SK-N-SH treated with all-trans-retinoic acid at 6 μM for 48 hours (cell line): ENCODE results near the gene RIMS3.

Experiments used
- ATAC-seq: fragments of 200-7000 bp; cut with Tn5 transposase; 3 replicates; pipeline ENCODE4 v1.9.1; 2020; ENCODE audit warnings: mild to moderate bottlenecking, moderate library complexity
- ARNTL ChIP-seq: fragments of 450-650 bp; formaldehyde crosslinking; IDR thresholded peaks from 2 replicates; pipeline ENCODE4 v1.5.0; 2020; ENCODE audit warnings: low read depth, mild to moderate bottlenecking, moderate library complexity, borderline replicate concordance
- BACH2 ChIP-seq: fragments of 250-450 bp; sonication (Bioruptor Pico); IDR thresholded peaks from 2 replicates; pipeline ENCODE4 v1.9.0; 2021; ENCODE audit warnings: mild to moderate bottlenecking, borderline replicate concordance
- CREB5 ChIP-seq: fragments of 250-450 bp; sonication (Bioruptor Pico); IDR thresholded peaks from 2 replicates; pipeline ENCODE4 v1.5.1; 2020; ENCODE audit warnings: low read depth, mild to moderate bottlenecking, moderate library complexity
- CSDC2 ChIP-seq: fragments of 250-450 bp; sonication (Bioruptor Pico); IDR thresholded peaks from 2 replicates; pipeline ENCODE4 v1.5.0; 2020; ENCODE audit warnings: mild to moderate bottlenecking, moderate library complexity
- CSRNP3 ChIP-seq: fragments of 250-450 bp; sonication (Bioruptor Pico); IDR thresholded peaks from 2 replicates; pipeline ENCODE4 v1.5.1; 2021; ENCODE audit warnings: mild to moderate bottlenecking, moderate library complexity
- ESRRG ChIP-seq: fragments of 250-450 bp; sonication (Bioruptor Pico); IDR thresholded peaks from 2 replicates; pipeline ENCODE4 v1.6.1; 2021; ENCODE audit warnings: mild to moderate bottlenecking
- GLIS3 ChIP-seq: fragments of 250-450 bp; sonication (Bioruptor Pico); IDR thresholded peaks from 2 replicates; pipeline ENCODE4 v1.5.0; 2020; ENCODE audit warnings: mild to moderate bottlenecking, moderate library complexity
- ISL1 ChIP-seq: fragments of 250-450 bp; sonication (Bioruptor Pico); IDR thresholded peaks from 2 replicates; pipeline ENCODE4 v2.1.2; 2022; ENCODE audit warnings: mild to moderate bottlenecking, moderate library complexity
- OSR1 ChIP-seq: fragments of 250-450 bp; sonication (Bioruptor Pico); IDR thresholded peaks from 2 replicates; pipeline ENCODE4 v1.8.0; 2022; ENCODE audit warnings: moderate library complexity, mild to moderate bottlenecking, inconsistent platforms
- RARB ChIP-seq: fragments of 250-450 bp; sonication (Bioruptor Pico); IDR thresholded peaks from 2 replicates; pipeline ENCODE4 v1.8.0; 2021; ENCODE audit warnings: mild to moderate bottlenecking, moderate library complexity
- SNAI2 ChIP-seq: fragments of 250-450 bp; sonication (Bioruptor Pico); IDR thresholded peaks from 2 replicates; pipeline ENCODE4 v1.5.0; 2020; ENCODE audit warnings: mild to moderate bottlenecking, moderate library complexity
- TCF4 ChIP-seq: fragments of 250-450 bp; sonication (Bioruptor Pico); IDR thresholded peaks from 2 replicates; pipeline ENCODE4 v1.8.0; 2021; ENCODE audit warnings: mild to moderate bottlenecking, moderate library complexity, borderline replicate concordance
- TOX ChIP-seq: fragments of 250-450 bp; sonication (Bioruptor Pico); IDR thresholded peaks from 2 replicates; pipeline ENCODE4 v1.8.0; 2021; ENCODE audit warnings: mild to moderate bottlenecking, moderate library complexity, borderline replicate concordance
- ZC3H10 ChIP-seq: fragments of 250-450 bp; sonication (Bioruptor Pico); IDR thresholded peaks from 2 replicates; pipeline ENCODE4 v1.5.1; 2021; ENCODE audit warnings: mild to moderate bottlenecking, moderate library complexity
- ZFP3 ChIP-seq: fragments of 250-450 bp; sonication (Bioruptor Pico); IDR thresholded peaks from 2 replicates; pipeline ENCODE4 v1.5.0; 2020; ENCODE audit warnings: mild to moderate bottlenecking, moderate library complexity
- ZFP30 ChIP-seq: fragments of 450-650 bp; formaldehyde crosslinking; IDR thresholded peaks from 2 replicates; pipeline ENCODE4 v1.5.0; 2022; ENCODE audit warnings: mild to moderate bottlenecking, moderate library complexity
- ZNF565 ChIP-seq: fragments of 450-650 bp; formaldehyde crosslinking; conservative IDR thresholded peaks from 2 replicates; pipeline ENCODE4 v1.5.0; 2020; ENCODE audit warnings: low read depth, mild to moderate bottlenecking, moderate library complexity
- ZNF70 ChIP-seq: fragments of 450-650 bp; formaldehyde crosslinking; IDR thresholded peaks from 2 replicates; pipeline ENCODE4 v1.5.0; 2020; ENCODE audit warnings: mild to moderate bottlenecking, moderate library complexity
- ZNF8 ChIP-seq: fragments of 450-650 bp; formaldehyde crosslinking; IDR thresholded peaks from 2 replicates; pipeline ENCODE4 v1.5.0; 2020; ENCODE audit warnings: mild to moderate bottlenecking, moderate library complexity
- TF ChIP-seq, protein P1 (sequence below): fragments of 250-450 bp; sonication (Bioruptor Pico); IDR thresholded peaks from 2 replicates; pipeline ENCODE4 v1.8.0; 2020; ENCODE audit warnings: mild to moderate bottlenecking, moderate library complexity, borderline replicate concordance
- TF ChIP-seq, protein P2 (sequence below): fragments of 250-450 bp; sonication (Bioruptor Pico); IDR thresholded peaks from 2 replicates; pipeline ENCODE4 v1.8.0; 2021; ENCODE audit warnings: low read depth, mild to moderate bottlenecking, moderate library complexity, borderline replicate concordance
- TF ChIP-seq, protein P3 (sequence below): fragments of 250-450 bp; sonication (Bioruptor Pico); IDR thresholded peaks from 2 replicates; pipeline ENCODE4 v1.5.0; 2020; ENCODE audit warnings: mild to moderate bottlenecking, moderate library complexity

The RIMS3 gene

DNA sequence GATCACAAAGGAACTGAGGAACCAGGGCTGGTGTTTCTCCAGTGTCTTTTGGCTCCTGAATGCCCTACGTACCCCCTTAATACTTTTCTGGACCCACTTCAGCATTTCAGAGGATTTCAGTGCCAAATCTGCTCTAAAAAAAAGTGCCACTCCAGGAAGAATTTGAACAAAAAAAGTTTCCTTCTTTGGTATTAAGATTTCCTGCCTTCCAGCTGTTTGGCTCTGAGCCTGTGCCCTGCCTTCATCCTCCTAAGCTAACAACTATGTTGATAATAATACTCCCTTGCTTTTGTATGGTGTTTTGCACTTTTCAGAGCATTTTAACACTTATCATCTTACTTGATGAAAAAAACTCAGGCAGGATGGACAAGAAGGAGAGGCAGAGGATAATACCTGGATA lies 11.0 kb upstream of the RIMS3 start (continued):
- TF ChIP-seq TCF4 (CRISPR knock-in tag), result no peak
- no peak for TF ChIP-seq ZFP3 (CRISPR knock-in tag)
- no peak for TF ChIP-seq ESRRG (CRISPR knock-in tag)
- no peak for TF ChIP-seq ISL1
- TF ChIP-seq GLIS3 (CRISPR knock-in tag), result no peak
- TF ChIP-seq, all 23 proteins: peak for 0

DNA sequence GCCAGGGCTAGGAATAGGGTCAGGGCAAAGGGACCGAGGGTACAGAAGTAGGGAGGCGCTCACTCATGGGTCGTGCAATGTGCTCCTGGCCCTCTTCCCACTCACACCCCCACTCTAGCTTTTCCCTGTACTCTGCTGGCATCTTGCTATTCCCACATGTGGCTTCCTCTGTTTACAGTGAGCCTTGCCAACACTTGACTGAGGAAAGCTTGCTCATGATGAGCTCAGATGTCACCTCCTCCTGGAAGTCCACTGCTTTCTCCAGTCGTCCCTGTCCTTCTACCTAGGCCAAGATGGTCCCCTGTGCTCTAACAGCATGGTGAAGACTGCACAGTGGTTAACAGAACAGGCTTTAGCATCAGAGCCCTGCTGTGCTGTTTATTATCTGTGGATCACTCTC lies 8.0 kb upstream of the RIMS3 start:
- TF ChIP-seq RARB (CRISPR knock-in tag), result no peak
- no peak for TF ChIP-seq ZC3H10 (CRISPR knock-in tag)
- no peak for TF ChIP-seq ZNF70
- TF ChIP-seq BACH2, result no peak
- TF ChIP-seq ZFP3 (CRISPR knock-in tag), result no peak
- TF ChIP-seq GLIS3 (CRISPR knock-in tag), result no peak
- TF ChIP-seq ISL1, result no peak
- TF ChIP-seq, protein P1, sequence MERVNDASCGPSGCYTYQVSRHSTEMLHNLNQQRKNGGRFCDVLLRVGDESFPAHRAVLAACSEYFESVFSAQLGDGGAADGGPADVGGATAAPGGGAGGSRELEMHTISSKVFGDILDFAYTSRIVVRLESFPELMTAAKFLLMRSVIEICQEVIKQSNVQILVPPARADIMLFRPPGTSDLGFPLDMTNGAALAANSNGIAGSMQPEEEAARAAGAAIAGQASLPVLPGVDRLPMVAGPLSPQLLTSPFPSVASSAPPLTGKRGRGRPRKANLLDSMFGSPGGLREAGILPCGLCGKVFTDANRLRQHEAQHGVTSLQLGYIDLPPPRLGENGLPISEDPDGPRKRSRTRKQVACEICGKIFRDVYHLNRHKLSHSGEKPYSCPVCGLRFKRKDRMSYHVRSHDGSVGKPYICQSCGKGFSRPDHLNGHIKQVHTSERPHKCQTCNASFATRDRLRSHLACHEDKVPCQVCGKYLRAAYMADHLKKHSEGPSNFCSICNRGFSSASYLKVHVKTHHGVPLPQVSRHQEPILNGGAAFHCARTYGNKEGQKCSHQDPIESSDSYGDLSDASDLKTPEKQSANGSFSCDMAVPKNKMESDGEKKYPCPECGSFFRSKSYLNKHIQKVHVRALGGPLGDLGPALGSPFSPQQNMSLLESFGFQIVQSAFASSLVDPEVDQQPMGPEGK (CRISPR knock-in tag), result no peak
- no peak for TF ChIP-seq ESRRG (CRISPR knock-in tag)
- TF ChIP-seq TOX, result no peak
- TF ChIP-seq ZFP30 (CRISPR knock-in tag), result no peak
- TF ChIP-seq CSDC2, result no peak
- TF ChIP-seq CREB5 (CRISPR knock-in tag), result no peak
- TF ChIP-seq OSR1 (CRISPR knock-in tag), result no peak
- TF ChIP-seq, all 23 proteins: peak for 0

DNA sequence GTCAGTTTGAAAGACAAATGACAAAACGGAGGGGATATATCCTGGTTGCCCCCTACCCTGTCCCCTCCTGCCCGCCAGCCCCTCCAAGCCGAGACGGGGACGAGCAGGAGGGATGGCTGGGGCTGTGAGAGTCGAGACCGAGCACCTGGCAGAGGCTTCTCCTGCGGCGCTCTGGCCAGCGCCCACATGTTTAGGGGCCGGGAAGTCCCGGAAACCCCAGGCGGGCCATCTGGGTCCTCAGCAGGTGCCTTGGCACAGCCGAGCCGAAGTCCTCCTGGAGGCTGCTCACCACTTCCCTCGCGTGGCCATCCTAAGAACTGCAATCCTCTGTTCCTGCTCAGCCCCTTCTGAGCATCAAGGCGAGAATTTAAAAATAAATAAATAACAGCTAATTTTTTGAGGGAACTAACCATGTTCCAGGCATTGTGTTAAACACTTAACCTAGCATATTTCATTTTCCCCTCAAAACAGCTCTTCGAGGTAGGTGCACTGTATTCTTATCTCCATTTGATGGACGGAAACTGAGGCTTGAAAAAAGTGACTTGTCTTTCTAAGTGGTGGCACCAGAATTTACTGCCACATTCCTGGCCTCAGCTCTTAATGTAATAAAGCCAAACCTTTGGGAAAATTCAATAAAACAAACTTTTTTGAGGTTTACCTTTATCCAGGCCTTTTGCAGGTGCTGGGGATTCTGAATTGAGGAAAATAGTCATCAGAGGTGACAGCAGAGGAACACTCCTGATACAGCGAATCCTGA lies 3.5 kb upstream of the RIMS3 start:
- peak; percentile 72 for ATAC-seq
- peak; percentile 47; the same call in 1 of the 2 replicates for TF ChIP-seq TCF4 (CRISPR knock-in tag)
- TF ChIP-seq ZNF70, result no peak
- peak; percentile 86; the same call in 1 of the 2 replicates for TF ChIP-seq SNAI2

More for the DNA sequence above, 8.0 kb upstream of the RIMS3 start:
- ATAC-seq, result no peak

DNA sequence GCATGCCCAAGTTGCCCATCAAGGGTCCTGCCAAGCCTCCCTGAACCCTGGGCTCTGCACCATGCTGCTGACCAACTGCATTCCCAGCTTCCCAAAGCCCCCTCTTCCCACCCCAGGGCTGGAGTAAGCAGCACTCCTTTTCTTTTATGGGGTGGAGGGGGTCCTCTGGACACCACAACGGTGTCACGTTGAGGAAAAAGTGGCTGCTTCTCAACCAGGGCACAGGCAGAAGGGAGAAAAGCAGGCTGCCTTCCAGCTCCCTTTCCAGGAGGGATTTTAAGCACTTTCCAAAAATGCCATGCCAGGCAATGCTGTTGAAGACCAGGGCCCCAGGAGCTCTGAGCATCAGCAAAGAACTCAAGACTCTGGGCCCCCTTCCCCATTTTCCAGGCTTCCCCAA lies 691 bp downstream of the RIMS3 start:
- no peak for ATAC-seq
- TF ChIP-seq CSRNP3 (no peak), OSR1 (CRISPR knock-in tag) (no peak), CREB5 (CRISPR knock-in tag) (no peak), ESRRG (CRISPR knock-in tag) (no peak), RARB (CRISPR knock-in tag) (no peak), ZNF70 (no peak), GLIS3 (CRISPR knock-in tag) (no peak), CSDC2 (no peak), ZNF8 (no peak), ZNF565 (CRISPR knock-in tag) (no peak), ZFP30 (CRISPR knock-in tag) (no peak), ZC3H10 (CRISPR knock-in tag) (no peak), SNAI2 (no peak), ARNTL (no peak)
- TF ChIP-seq, protein P1 (CRISPR knock-in tag), result no peak
- TF ChIP-seq, protein P2, sequence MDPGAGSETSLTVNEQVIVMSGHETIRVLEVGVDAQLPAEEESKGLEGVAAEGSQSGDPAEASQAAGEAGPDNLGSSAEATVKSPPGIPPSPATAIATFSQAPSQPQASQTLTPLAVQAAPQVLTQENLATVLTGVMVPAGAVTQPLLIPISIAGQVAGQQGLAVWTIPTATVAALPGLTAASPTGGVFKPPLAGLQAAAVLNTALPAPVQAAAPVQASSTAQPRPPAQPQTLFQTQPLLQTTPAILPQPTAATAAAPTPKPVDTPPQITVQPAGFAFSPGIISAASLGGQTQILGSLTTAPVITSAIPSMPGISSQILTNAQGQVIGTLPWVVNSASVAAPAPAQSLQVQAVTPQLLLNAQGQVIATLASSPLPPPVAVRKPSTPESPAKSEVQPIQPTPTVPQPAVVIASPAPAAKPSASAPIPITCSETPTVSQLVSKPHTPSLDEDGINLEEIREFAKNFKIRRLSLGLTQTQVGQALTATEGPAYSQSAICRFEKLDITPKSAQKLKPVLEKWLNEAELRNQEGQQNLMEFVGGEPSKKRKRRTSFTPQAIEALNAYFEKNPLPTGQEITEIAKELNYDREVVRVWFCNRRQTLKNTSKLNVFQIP (CRISPR knock-in tag), result no peak
- TF ChIP-seq, protein P3, sequence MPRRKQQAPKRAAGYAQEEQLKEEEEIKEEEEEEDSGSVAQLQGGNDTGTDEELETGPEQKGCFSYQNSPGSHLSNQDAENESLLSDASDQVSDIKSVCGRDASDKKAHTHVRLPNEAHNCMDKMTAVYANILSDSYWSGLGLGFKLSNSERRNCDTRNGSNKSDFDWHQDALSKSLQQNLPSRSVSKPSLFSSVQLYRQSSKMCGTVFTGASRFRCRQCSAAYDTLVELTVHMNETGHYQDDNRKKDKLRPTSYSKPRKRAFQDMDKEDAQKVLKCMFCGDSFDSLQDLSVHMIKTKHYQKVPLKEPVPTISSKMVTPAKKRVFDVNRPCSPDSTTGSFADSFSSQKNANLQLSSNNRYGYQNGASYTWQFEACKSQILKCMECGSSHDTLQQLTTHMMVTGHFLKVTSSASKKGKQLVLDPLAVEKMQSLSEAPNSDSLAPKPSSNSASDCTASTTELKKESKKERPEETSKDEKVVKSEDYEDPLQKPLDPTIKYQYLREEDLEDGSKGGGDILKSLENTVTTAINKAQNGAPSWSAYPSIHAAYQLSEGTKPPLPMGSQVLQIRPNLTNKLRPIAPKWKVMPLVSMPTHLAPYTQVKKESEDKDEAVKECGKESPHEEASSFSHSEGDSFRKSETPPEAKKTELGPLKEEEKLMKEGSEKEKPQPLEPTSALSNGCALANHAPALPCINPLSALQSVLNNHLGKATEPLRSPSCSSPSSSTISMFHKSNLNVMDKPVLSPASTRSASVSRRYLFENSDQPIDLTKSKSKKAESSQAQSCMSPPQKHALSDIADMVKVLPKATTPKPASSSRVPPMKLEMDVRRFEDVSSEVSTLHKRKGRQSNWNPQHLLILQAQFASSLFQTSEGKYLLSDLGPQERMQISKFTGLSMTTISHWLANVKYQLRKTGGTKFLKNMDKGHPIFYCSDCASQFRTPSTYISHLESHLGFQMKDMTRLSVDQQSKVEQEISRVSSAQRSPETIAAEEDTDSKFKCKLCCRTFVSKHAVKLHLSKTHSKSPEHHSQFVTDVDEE (CRISPR knock-in tag), result no peak
